PC-9 (cell line): ENCODE results near the gene BRD4. TPM values are rescaled to one million over a fixed set of nuclear protein-coding genes. Genes with fewer than 3 reads are reported as not detected.

Experiments
- BruUV-seq: library from RNA; stranded (reverse); fragments of 400-500 nt; replicated peaks from 2 replicates; lab custom pipeline; 2021; lab: Mats Ljungman, UMichigan
- CTCF ChIA-PET: fragments of 300-600 bp; sonication (Branson Sonifier 250); formaldehyde crosslinking; loops from one replicate; lab custom pipeline; 2022; ENCODE audit warnings: antibody characterized with exemption; lab: Charles Lee
- POLR2A ChIA-PET: fragments of 300-600 bp; sonication (Branson Sonifier 250); formaldehyde crosslinking; loops from one replicate; lab custom pipeline; 2022; ENCODE audit warnings: antibody characterized with exemption; ENCODE audit not compliant: unreplicated experiment; lab: Charles Lee
- DNase-seq, 2 experiments: peaks; one replicate each; pipeline versions ENCODE4 v3.0.0 to v3.0.0-alpha.2; 2015 to 2022; ENCODE audit warnings: mixed read lengths in 1 of 2
- H2AFZ ChIP-seq: fragments of 200-600 bp; sonication (generic); 2 replicates; pipeline ENCODE4 v1.8.1; 2017; ENCODE audit warnings: antibody characterized with exemption
- H3F3A ChIP-seq: fragments of 200-600 bp; sonication (generic); 2 replicates; pipeline ENCODE4 v1.8.1; 2017; ENCODE audit warnings: antibody characterized with exemption, mild to moderate bottlenecking, low read depth; ENCODE audit not compliant: insufficient read depth
- H3K27ac ChIP-seq: fragments of 200-600 bp; sonication (generic); 2 replicates; pipeline ENCODE4 v1.6.1; 2016; ENCODE audit warnings: mixed run types
- H3K27me3 ChIP-seq: fragments of 200-600 bp; sonication (generic); 2 replicates; pipeline ENCODE4 v1.6.1; 2016; ENCODE audit warnings: low read depth, mixed run types; ENCODE audit not compliant: insufficient read depth
- H3K36me3 ChIP-seq: fragments of 200-600 bp; sonication (generic); 2 replicates; pipeline ENCODE4 v1.6.1; 2016; ENCODE audit warnings: low read depth, mixed run types
- H3K4me1 ChIP-seq: fragments of 200-600 bp; sonication (generic); replicated peaks from 2 replicates; pipeline ENCODE4 v1.6.1; 2016; ENCODE audit warnings: mixed run types; ENCODE audit not compliant: insufficient read depth
- H3K4me2 ChIP-seq: fragments of 200-600 bp; sonication (generic); 2 replicates; pipeline ENCODE4 v1.6.1; 2017; ENCODE audit warnings: mixed run types
- H3K4me3 ChIP-seq: fragments of 200-600 bp; sonication (generic); 2 replicates; pipeline ENCODE4 v1.6.1; 2016; ENCODE audit warnings: mixed run types
- H3K79me2 ChIP-seq: fragments of 200-600 bp; sonication (generic); 2 replicates; pipeline ENCODE4 v1.6.1; 2017; ENCODE audit warnings: low read depth, mixed run types
- H3K9me2 ChIP-seq: fragments of 200-600 bp; sonication (generic); 2 replicates; pipeline ENCODE4 v1.8.1; 2017; ENCODE audit warnings: mild to moderate bottlenecking; ENCODE audit not compliant: insufficient read depth
- H3K9me3 ChIP-seq: fragments of 200-600 bp; sonication (generic); 2 replicates; pipeline ENCODE4 v1.8.1; 2016; ENCODE audit warnings: low read depth; ENCODE audit not compliant: insufficient read depth
- H4K20me1 ChIP-seq: fragments of 200-600 bp; sonication (generic); 2 replicates; pipeline ENCODE4 v1.8.1; 2017; ENCODE audit not compliant: insufficient read depth
- CTCF ChIP-seq: fragments of 200-600 bp; sonication (generic); conservative IDR thresholded peaks from 2 replicates; pipeline ENCODE4 v1.6.1; 2017; ENCODE audit warnings: mixed run types, antibody characterized with exemption, mild to moderate bottlenecking, moderate library complexity
- EZH2 ChIP-seq: fragments of 200-600 bp; sonication (generic); IDR thresholded peaks from 2 replicates; pipeline ENCODE4 v1.8.0; 2017; ENCODE audit warnings: antibody characterized with exemption, low read depth
- intact Hi-C: fragments of 100-400 bp; cut with micrococcal nuclease; formaldehyde crosslinking; loops from one replicate; pipeline ENCODE4 v1.10.0; 2022; ENCODE audit not compliant: unreplicated experiment
- total RNA-seq: library from RNA; stranded (reverse); gene quantifications from 2 replicates; pipeline ENCODE4 v1.2.3, GENCODE V29; 2021

The BRD4 gene
- total RNA-seq, 1 experiment from 2014 or later, result 138 TPM

GRCh38 chr19:15279326-15279904 is 52.9 kb downstream of the BRD4 start:
- no peaks in the 10 kb centered on the region for H3K9me3 ChIP-seq
- peaks cover 37% of the 10 kb centered on the region for H3F3A ChIP-seq
- no peak for DNase-seq
- ChIA-PET CTCF (no interaction called here), POLR2A (interaction anchor here (0.7 kb wide), 1 partner anchor 45 kb away, joined by 3 read pairs; no protein-coding TSS in a partner anchor)
- peak overlapping the region; percentile 87 for H3K27ac ChIP-seq
- intact Hi-C loops, result no loop called here
- TF ChIP-seq EZH2, result no peak
- no peak for TF ChIP-seq CTCF
- H3K4me2 ChIP-seq, result no peak overlapping the region
- H3K27me3 ChIP-seq, result no peaks in the 10 kb centered on the region
- 0 out of 2 replicates have a peak, but pooled peaks cover 1% of the 10 kb centered on the region for H3K36me3 ChIP-seq
- peaks cover 99% of the 10 kb centered on the region for H4K20me1 ChIP-seq
- peaks cover 100% of the 10 kb centered on the region for H3K79me2 ChIP-seq
- H3K9me2 ChIP-seq, result no peaks in the 10 kb centered on the region
- no peak overlapping the region for H3K4me3 ChIP-seq
- H2AFZ ChIP-seq, result no peak overlapping the region
- H3K4me1 ChIP-seq, result peaks cover 47% of the 10 kb centered on the region
- no TSS peak for BruUV-seq

GRCh38 chr19:15276620-15277215 is 55.6 kb downstream of the BRD4 start:
- POLR2A ChIA-PET, result no interaction called here
- no peak for DNase-seq
- Histone ChIP-seq H3K27ac (no peak overlapping the region), H3K9me2 (no peaks in the 10 kb centered on the region), H3K27me3 (no peaks in the 10 kb centered on the region), H3F3A (peaks cover 34% of the 10 kb centered on the region), H3K36me3 (peaks cover 23% of the 10 kb centered on the region; the same call in 1 of the 2 replicates), H2AFZ (no peak overlapping the region), H3K4me1 (peaks cover 20% of the 10 kb centered on the region), H3K4me3 (no peak overlapping the region), H4K20me1 (peaks cover 100% of the 10 kb centered on the region), H3K4me2 (no peak overlapping the region), H3K9me3 (no peaks in the 10 kb centered on the region), H3K79me2 (peaks cover 100% of the 10 kb centered on the region)
- CTCF ChIA-PET, result no interaction called here
- intact Hi-C loops, result no loop called here
- no TSS peak for BruUV-seq
- no peak for TF ChIP-seq EZH2
- no peak for TF ChIP-seq CTCF

DNA sequence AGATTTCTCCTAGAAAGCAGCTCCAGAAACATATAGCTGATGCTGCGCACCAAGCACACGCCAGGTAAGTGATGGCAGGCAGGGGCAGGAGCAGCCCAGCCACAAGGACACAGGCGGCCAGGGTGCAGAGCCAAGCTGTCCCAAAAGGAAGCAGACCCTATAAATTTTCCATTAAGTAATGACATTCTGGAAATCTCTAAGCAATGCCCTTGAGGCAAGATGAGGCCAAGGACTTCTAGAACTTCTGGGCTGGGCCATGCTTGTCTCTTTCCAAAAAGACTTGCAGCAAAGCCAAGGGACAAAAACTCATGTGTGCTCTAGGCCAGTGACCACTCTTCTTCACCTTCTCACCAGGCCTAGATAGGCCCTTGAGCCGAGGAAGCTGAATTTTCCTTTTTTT is 57.9 kb downstream of the BRD4 start:
- Histone ChIP-seq H4K20me1 (peaks cover 100% of the 10 kb centered on the region), H3F3A (peaks cover 14% of the 10 kb centered on the region), H3K4me3 (no peak overlapping the region), H3K79me2 (peaks cover 100% of the 10 kb centered on the region), H3K4me1 (no peaks in the 10 kb centered on the region), H2AFZ (no peak overlapping the region), H3K27ac (no peak overlapping the region), H3K36me3 (peaks cover 45% of the 10 kb centered on the region; the same call in 1 of the 2 replicates), H3K9me2 (no peaks in the 10 kb centered on the region), H3K9me3 (no peaks in the 10 kb centered on the region), H3K4me2 (no peak overlapping the region), H3K27me3 (no peaks in the 10 kb centered on the region)
- TF ChIP-seq CTCF (no peak), EZH2 (no peak)
- intact Hi-C loops, result no loop called here
- POLR2A ChIA-PET, result no interaction called here
- BruUV-seq, result no TSS peak
- no peak for DNase-seq
- CTCF ChIA-PET, result no interaction called here
